Left lung (tissue), 10 donors: Measurements from ENCODE around the gene MAGEA10. TPM values are rescaled to one million over a fixed set of nuclear protein-coding genes. Genes with fewer than 3 reads are reported as not detected.
"Not testable (repeated sequence)": the region's sequence is repeated elsewhere in the genome, so short reads cannot be mapped to it uniquely, and the experiment has no call there.

Experiments used
- ATAC-seq: fragments of 200-7000 bp; cut with Tn5 transposase; one replicate; pipeline ENCODE4 v1.9.1; 2020; ENCODE audit warnings: moderate library complexity
- DNase-seq, 4 donors: peaks; one replicate each; pipeline ENCODE4 v3.0.0-alpha.2; 2013 to 2020
- H3K27ac ChIP-seq, 2 donors: fragments of 200-600 bp; sonication (generic) in 1 of 2; one replicate each; pipeline versions ENCODE4 v1.5.0 to v1.8.0; 2020 to 2021
- H3K27me3 ChIP-seq, 2 donors: fragments of 200-600 bp; sonication (generic) in 1 of 2; one replicate each; pipeline versions ENCODE4 v1.5.0 to v1.8.0; 2020 to 2021
- H3K36me3 ChIP-seq, 2 donors: fragments of 200-600 bp; sonication (generic) in 1 of 2; one replicate each; pipeline versions ENCODE4 v1.5.0 to v1.8.0; 2020 to 2021
- H3K4me1 ChIP-seq, 2 donors: fragments of 200-600 bp; one replicate each; pipeline ENCODE4 v1.8.0; 2021
- H3K4me3 ChIP-seq, 2 donors: fragments of 200-600 bp; sonication (generic) in 1 of 2; one replicate each; pipeline versions ENCODE4 v1.5.0 to v1.8.0; 2020 to 2021; ENCODE audit warnings: mild to moderate bottlenecking in 1 of 2
- H3K9me3 ChIP-seq, 2 donors: fragments of 200-600 bp; sonication (generic) in 1 of 2; one replicate each; pipeline versions ENCODE4 v1.5.0 to v1.8.0; 2020 to 2021
- intact Hi-C, 2 donors: fragments of 100-400 bp; cut with DNase I; formaldehyde crosslinking; loops; one replicate each; pipeline versions ENCODE4 v1.11.2 to v1.14.2; 2022
- polyA plus RNA-seq, 6 donors: library from polyadenylated mRNA; unstranded; fragments of 120-200 nt; gene quantifications; one replicate each; pipeline ENCODE4 v1.2.1, GENCODE V29; 2013; ENCODE audit not compliant: insufficient read length in 6 of 6
- total RNA-seq, 2 donors: library from RNA; stranded (reverse); fragmentation: NEBNext Ultra II Directional; extraction: Animal tissue kit (Norgen Biotek cat#: 25700); gene quantifications; one replicate each; pipeline ENCODE4 v1.2.1, GENCODE V29; 2021
- TF ChIP-seq, protein P1 (sequence below), 2 donors: fragments of 200-600 bp; sonication (generic) in 1 of 2; IDR thresholded peaks; one replicate each; pipeline versions ENCODE4 v1.5.0 to v1.8.0; 2021; ENCODE audit warnings: antibody characterized with exemption in 2 of 2
- donor health status: DM: no; HTN: yes; CAD: no.
- donor health status: DM: no; HTN: no; CAD: no.

The MAGEA10 gene
- total and polyA plus RNA-seq, 8 donors: 0.10 TPM; not detected in 7

- DNase-seq: no peak
- TF ChIP-seq, protein P1, sequence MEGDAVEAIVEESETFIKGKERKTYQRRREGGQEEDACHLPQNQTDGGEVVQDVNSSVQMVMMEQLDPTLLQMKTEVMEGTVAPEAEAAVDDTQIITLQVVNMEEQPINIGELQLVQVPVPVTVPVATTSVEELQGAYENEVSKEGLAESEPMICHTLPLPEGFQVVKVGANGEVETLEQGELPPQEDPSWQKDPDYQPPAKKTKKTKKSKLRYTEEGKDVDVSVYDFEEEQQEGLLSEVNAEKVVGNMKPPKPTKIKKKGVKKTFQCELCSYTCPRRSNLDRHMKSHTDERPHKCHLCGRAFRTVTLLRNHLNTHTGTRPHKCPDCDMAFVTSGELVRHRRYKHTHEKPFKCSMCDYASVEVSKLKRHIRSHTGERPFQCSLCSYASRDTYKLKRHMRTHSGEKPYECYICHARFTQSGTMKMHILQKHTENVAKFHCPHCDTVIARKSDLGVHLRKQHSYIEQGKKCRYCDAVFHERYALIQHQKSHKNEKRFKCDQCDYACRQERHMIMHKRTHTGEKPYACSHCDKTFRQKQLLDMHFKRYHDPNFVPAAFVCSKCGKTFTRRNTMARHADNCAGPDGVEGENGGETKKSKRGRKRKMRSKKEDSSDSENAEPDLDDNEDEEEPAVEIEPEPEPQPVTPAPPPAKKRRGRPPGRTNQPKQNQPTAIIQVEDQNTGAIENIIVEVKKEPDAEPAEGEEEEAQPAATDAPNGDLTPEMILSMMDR (IDR thresholded peaks at IDR 0.05): no peak
- intact Hi-C loops: no loop called here
- Histone ChIP-seq H3K9me3 (no peaks in the 10 kb centered on the region), H3K27me3 (no peaks in the 10 kb centered on the region), H3K4me1 (no peaks in the 10 kb centered on the region), H3K36me3 (no peaks in the 10 kb centered on the region), H3K27ac (no peak overlapping the region), H3K4me3 (no peak overlapping the region)
- ATAC-seq: no peak
Measured at GRCh38 chrX:152149648-152150047, 11.3 kb upstream of the MAGEA10 start.

DNA sequence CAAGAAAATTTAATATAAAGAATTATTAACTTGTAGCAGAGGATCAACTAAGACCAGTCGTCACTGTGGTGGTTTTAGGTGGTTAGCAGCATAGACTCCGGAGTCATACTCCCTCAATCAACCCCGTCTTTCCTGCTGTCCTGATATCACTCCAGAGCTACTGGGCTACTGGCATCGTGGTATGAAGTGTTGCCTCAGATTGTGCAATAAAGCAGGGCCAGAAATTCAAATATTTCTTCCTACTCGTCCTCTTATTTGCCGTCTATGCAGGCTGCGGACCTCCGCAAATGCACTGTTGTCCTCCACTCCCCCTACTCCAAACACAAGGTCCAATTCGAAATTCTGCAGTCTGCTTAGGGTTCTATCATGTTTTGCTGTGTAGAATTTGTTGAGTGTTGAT lies 1.2 kb upstream of the MAGEA10 start:
- no peaks in the 10 kb centered on the region for H3K36me3 ChIP-seq
- no peak overlapping the region for H3K27ac ChIP-seq
- TF ChIP-seq, protein P1 (IDR thresholded peaks at IDR 0.05): no peak
- no peaks in the 10 kb centered on the region for H3K4me1 ChIP-seq
- intact Hi-C loops: no loop called here
- H3K27me3 ChIP-seq: no peaks in the 10 kb centered on the region
- ATAC-seq (no peak), DNase-seq (no peak)
- H3K4me3 ChIP-seq: no peak overlapping the region
- H3K9me3 ChIP-seq: no peaks in the 10 kb centered on the region

- DNase-seq: no peak
- intact Hi-C loops: no loop called here
- H3K9me3 ChIP-seq: no peaks in the 10 kb centered on the region
- TF ChIP-seq, protein P1 (IDR thresholded peaks at IDR 0.05): no peak
- ATAC-seq: no peak
- H3K27me3 ChIP-seq: no peaks in the 10 kb centered on the region
- H3K36me3 ChIP-seq: no peaks in the 10 kb centered on the region
- no peak overlapping the region for H3K4me3 ChIP-seq
- no peak overlapping the region for H3K27ac ChIP-seq
- H3K4me1 ChIP-seq: no peaks in the 10 kb centered on the region
Measured at GRCh38 chrX:152137771-152138387, 498 bp downstream of the MAGEA10 start.

GRCh38 chrX:152136312-152136711 lies 2.1 kb downstream of the MAGEA10 start:
- no peaks in the 10 kb centered on the region for H3K9me3 ChIP-seq
- H3K4me1 ChIP-seq: no peaks in the 10 kb centered on the region
- ATAC-seq (no peak), DNase-seq (no peak)
- intact Hi-C loops: no loop called here
- H3K27me3 ChIP-seq: no peaks in the 10 kb centered on the region
- H3K4me3 ChIP-seq: no peak overlapping the region
- no peak overlapping the region for H3K27ac ChIP-seq
- TF ChIP-seq, protein P1 (IDR thresholded peaks at IDR 0.05): no peak
- H3K36me3 ChIP-seq: no peaks in the 10 kb centered on the region

DNA sequence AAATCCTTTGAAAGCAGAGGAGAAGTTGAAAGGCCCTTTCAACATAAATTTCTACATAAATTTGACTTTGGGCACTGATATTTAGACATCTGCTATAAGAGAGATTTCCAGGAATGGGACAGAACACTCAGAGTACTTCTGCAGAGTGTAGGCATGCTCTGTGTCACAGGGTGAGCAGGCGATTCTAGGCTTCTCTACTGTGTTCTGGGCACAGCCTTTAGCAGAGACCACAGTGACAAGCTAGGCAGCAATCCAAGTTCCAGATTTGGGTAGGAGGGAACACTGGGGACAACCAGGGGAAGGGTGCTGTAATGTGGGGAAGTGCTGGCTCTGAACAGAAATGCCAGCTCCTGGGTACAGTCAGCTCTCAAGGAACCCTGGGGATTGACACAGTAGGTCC lies 6.9 kb downstream of the MAGEA10 start:
- DNase-seq (no peak), ATAC-seq (no peak)
- no peak overlapping the region for H3K27ac ChIP-seq
- TF ChIP-seq, protein P1 (IDR thresholded peaks at IDR 0.05): no peak
- intact Hi-C loops: no loop called here
- no peak overlapping the region for H3K4me3 ChIP-seq
- no peaks in the 10 kb centered on the region for H3K9me3 ChIP-seq
- H3K4me1 ChIP-seq: no peaks in the 10 kb centered on the region
- H3K36me3 ChIP-seq: no peaks in the 10 kb centered on the region
- no peaks in the 10 kb centered on the region for H3K27me3 ChIP-seq

GRCh38 chrX:152129069-152129844 lies 9.1 kb downstream of the MAGEA10 start:
- H3K4me3 ChIP-seq, H3K9me3 ChIP-seq, H3K27ac ChIP-seq, H3K36me3 ChIP-seq, H3K4me1 ChIP-seq, intact Hi-C loops, H3K27me3 ChIP-seq, DNase-seq: not testable (repeated sequence)
- ATAC-seq: peak; percentile 38
